ENCODE results near the gene SLC36A3. TPM values are rescaled to one million over a fixed set of nuclear protein-coding genes. Genes with fewer than 3 reads are reported as not detected.

Gene SLC36A3
- total RNA-seq (not detected), polyA plus RNA-seq (ENCODE audit: insufficient read length in 6 of 6) (not detected)
- long read RNA-seq, donor 1, result 0 reads
- long read RNA-seq, donor 2, result 0 reads
- long read RNA-seq, donor 3, result 0 reads
- long read RNA-seq, donor 4, result 0 reads
- long read RNA-seq, donor 5, result 0 reads
- long read RNA-seq, donor 6, result 0 reads
- long read RNA-seq, donor 7, result 0 reads
- long read RNA-seq, donor 8, result 0 reads
- long read RNA-seq, donor 9, result 0 reads
- long read RNA-seq, donor 10, result 0 reads
- long read RNA-seq, donor 11, result 0 reads
- long read RNA-seq, donor 12, result 0 reads

DNA sequence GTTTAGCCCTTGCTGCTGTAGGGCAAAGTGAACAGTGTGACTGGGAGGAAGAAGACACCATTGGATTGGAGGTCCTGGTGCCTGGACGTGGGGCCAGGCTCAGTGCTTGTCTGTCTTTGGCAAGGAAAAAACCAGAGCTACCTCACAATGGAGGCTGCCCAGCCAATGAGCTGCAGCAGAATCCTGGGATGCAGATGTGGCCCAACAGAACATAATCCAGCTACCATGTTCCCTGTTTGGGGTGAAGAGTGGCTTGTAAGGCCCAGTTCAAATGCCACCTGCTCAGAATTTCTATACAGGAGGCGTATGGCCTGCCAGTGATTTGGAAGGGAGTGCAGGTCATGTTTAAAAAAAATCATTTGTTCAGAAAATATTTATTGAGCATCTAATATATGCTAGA, at the start of gene SLC36A3:
SLC36A3 (minus strand) TSS at position 101 of the 400 bp plus-strand sequence. CDS start 412 bp downstream, outside the sequence.
- intact Hi-C loops (cut with DNase I), result no loop called here
- no peak for ATAC-seq
- Histone ChIP-seq H3K9me3 (no peaks in the 10 kb centered on the region), H3K27me3 (no peaks in the 10 kb centered on the region), H3K4me3 (no peak within 1 kb of the TSS), H3K4me1 (no peaks in the 10 kb centered on the region), H3K36me3 (no peaks in the 10 kb centered on the region), H3K27ac (no peak within 1 kb of the TSS)
- TF ChIP-seq, protein P1, sequence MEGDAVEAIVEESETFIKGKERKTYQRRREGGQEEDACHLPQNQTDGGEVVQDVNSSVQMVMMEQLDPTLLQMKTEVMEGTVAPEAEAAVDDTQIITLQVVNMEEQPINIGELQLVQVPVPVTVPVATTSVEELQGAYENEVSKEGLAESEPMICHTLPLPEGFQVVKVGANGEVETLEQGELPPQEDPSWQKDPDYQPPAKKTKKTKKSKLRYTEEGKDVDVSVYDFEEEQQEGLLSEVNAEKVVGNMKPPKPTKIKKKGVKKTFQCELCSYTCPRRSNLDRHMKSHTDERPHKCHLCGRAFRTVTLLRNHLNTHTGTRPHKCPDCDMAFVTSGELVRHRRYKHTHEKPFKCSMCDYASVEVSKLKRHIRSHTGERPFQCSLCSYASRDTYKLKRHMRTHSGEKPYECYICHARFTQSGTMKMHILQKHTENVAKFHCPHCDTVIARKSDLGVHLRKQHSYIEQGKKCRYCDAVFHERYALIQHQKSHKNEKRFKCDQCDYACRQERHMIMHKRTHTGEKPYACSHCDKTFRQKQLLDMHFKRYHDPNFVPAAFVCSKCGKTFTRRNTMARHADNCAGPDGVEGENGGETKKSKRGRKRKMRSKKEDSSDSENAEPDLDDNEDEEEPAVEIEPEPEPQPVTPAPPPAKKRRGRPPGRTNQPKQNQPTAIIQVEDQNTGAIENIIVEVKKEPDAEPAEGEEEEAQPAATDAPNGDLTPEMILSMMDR (IDR thresholded peaks at IDR 0.05), result no peak
- DNase-seq, result no peak

DNA sequence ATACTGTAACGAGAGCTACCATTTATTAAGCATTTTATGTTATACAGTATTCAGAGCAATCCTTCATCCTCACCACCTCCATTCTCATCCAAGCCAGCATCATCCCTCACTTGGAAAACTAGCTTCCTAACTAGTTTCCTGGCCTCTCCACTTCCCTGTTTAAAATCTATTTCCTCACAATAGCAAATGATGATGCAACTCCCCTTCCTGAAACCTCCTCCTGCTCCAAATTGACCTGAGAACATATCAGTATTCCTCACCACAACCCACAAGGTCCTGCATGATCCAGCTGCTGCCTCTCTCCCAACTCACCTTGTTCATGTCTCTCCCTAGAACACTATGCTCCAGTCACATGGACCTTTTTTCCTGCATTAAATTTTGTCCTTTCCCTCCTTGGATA, 48.1 kb upstream of the SLC36A3 start:
- no peaks in the 10 kb centered on the region for H3K36me3 ChIP-seq
- H3K27ac ChIP-seq, result no peak overlapping the region
- H3K9me3 ChIP-seq, result no peaks in the 10 kb centered on the region
- intact Hi-C loops (cut with DNase I), result no loop called here
- no peak overlapping the region for H3K4me3 ChIP-seq
- peaks cover 0 to 28% of the 10 kb centered on the region in 2 donors for H3K27me3 ChIP-seq
- DNase-seq, result no peak
- H3K4me1 ChIP-seq, result no peaks in the 10 kb centered on the region
- TF ChIP-seq, protein P1 (IDR thresholded peaks at IDR 0.05), result no peak
- ATAC-seq, result no peak

DNA sequence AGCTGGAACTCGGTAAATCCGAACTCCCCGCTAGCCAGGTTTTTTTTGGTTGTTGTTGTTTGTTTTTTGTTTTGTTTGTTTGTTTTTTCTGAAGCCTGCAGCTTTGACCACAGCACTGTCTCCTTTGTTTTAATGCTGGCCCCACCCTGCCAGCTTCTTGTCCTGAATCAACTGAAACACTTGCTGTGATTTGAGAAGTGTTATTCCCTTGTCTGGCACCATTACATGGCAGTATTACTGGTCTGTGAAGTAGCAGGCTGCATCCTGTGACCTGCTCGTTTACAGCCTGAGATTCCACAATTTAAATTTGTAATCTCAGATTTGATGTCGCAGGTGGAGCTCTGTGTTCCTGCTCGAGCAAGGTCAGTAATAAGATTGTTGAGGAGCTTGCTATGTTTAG, 45.2 kb upstream of the SLC36A3 start:
- intact Hi-C loops (cut with DNase I), result no loop called here
- ATAC-seq, result no peak
- H3K4me1 ChIP-seq, result no peaks in the 10 kb centered on the region

DNA sequence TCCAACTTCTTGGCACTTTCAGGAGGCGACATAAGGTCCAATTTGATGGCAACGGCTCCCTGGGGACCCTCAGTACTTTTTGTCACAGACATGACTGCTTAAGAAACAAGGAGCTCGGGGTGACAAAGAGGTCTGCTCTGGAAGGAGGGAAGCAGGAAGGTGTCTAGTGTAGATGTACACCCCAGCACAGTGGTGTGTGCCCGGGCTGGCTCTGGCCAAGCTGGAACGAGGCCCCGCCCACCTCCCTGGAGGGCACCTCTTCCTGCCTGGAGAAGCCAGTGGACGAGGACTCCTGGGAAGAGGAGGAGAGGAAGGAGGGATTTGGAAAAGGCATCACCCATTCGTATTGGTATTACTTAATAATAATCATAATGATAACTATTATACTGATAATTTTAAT, 43.8 kb upstream of the SLC36A3 start, which contains the start of gene SLC36A2:
SLC36A2 (minus strand) TSS at position 191 of the 400 bp plus-strand sequence; CDS start at position 92, 99 bp downstream.
- DNase-seq (no peak), ATAC-seq (no peak)
- Histone ChIP-seq H3K4me1 (no peaks in the 10 kb centered on the region), H3K36me3 (no peaks in the 10 kb centered on the region), H3K27ac (no peak within 1 kb of the TSS), H3K4me3 (no peak within 1 kb of the TSS), H3K27me3 (peaks cover 0 to 66% of the 10 kb centered on the region in 2 donors), H3K9me3 (no peaks in the 10 kb centered on the region)
- TF ChIP-seq, protein P1 (IDR thresholded peaks at IDR 0.05), result no peak
- intact Hi-C loops (cut with DNase I), result no loop called here

More for the DNA sequence above, 45.2 kb upstream of the SLC36A3 start:
- H3K27me3 ChIP-seq, result peaks cover 0 to 54% of the 10 kb centered on the region in 2 donors
- H3K36me3 ChIP-seq, result no peaks in the 10 kb centered on the region
- no peak for DNase-seq
- no peak overlapping the region for H3K27ac ChIP-seq
- H3K4me3 ChIP-seq, result no peak overlapping the region
- H3K9me3 ChIP-seq, result no peaks in the 10 kb centered on the region
- TF ChIP-seq, protein P1 (IDR thresholded peaks at IDR 0.05), result no peak

DNA sequence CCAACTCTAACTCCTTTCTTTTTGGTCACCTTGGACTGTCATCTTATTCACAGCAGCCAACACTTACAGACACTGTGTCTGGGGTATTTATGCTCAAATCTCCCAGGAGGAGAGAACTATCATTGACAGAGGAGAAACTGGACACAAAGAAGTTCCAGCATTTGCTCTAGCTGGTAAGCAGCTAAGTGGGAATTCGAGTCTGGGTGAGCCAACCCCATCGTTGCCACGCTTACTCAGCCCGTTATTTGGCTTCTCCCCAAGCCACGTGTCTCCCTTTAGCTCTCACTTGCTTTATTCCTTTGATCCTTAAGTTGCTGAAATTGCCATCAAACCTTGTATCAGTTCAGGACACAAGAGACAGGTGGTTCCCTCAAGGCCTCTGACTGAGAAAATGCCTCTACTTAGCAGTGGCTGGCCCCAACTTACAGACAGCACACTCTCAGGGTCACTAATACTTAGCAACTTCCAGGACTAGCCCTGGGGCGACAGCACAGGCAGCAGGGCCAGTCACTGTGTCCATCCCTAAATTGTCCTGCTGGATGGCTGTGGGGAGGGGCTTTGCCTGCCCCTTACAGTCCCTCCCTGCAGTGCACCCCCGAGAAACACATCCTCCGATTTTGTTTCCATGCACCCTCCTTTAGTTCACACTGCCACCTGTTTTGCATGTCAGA, 42.4 kb upstream of the SLC36A3 start:
- H3K9me3 ChIP-seq, result no peaks in the 10 kb centered on the region
- no peaks in the 10 kb centered on the region for H3K4me1 ChIP-seq
- no peak overlapping the region for H3K4me3 ChIP-seq
- DNase-seq (peak in 1 of 4 donors; percentile 4), ATAC-seq (no peak)
- H3K27me3 ChIP-seq, result peaks cover 0 to 66% of the 10 kb centered on the region in 2 donors
- TF ChIP-seq, protein P1 (IDR thresholded peaks at IDR 0.05), result no peak
- intact Hi-C loops (cut with DNase I), result no loop called here
- H3K27ac ChIP-seq, result no peak overlapping the region
- no peaks in the 10 kb centered on the region for H3K36me3 ChIP-seq

Measured in left lung (tissue), 14 donors.